T-cell (primary cell): Measurements from ENCODE around the gene PKIG. TPM values are rescaled to one million over a fixed set of nuclear protein-coding genes. Genes with fewer than 3 reads are reported as not detected.

Source experiments
- ATAC-seq, 4 experiments: fragments of 200-7000 bp in 3 of 4; fragments of 150-1000 bp in 1 of 4; cut with Tn5 transposase; replicated peaks in 1 of 4; 1 replicate in 3 of 4; 2 replicates in 1 of 4; pipeline ENCODE4 v1.10.0; 2021; ENCODE audit warnings: moderate library complexity in 3 of 4, mild to moderate bottlenecking in 2 of 4, moderate number of reproducible peaks in 1 of 4
- CTCF ChIA-PET, 2 donors: fragments of 300-600 bp; sonication (Branson Sonifier 250); formaldehyde crosslinking; loops; one replicate each; lab custom pipeline; 2022; ENCODE audit warnings: antibody characterized with exemption in 2 of 2; lab: Charles Lee
- POLR2A ChIA-PET, 2 donors: fragments of 300-600 bp; sonication (Branson Sonifier 250); formaldehyde crosslinking; loops; one replicate each; lab custom pipeline; 2022; ENCODE audit warnings: antibody characterized with exemption in 2 of 2; lab: Charles Lee
- DNase-seq, 35 experiments: peaks; one replicate each; pipeline versions ENCODE4 v3.0.0 to v3.0.0-alpha.2; 2013 to 2023
- H3K27ac ChIP-seq: one replicate; pipeline ENCODE4 v1.5.1; 2013; ENCODE audit warnings: low read length
- H3K27me3 ChIP-seq, 2 experiments: replicated peaks in 1 of 2; 1 replicate in 1 of 2; 2 replicates in 1 of 2; pipeline versions ENCODE4 v1.6.1 to v1.7.0; 2013; ENCODE audit warnings: low read length in 1 of 2, mixed read lengths in 1 of 2; ENCODE audit not compliant: control insufficient read depth in 2 of 2, insufficient read depth in 2 of 2; ENCODE audit errors: extremely low read depth in 1 of 2
- H3K36me3 ChIP-seq, 2 donors: 1 replicate in 1 of 2; 2 replicates in 1 of 2; pipeline versions ENCODE4 v1.6.1 to v1.7.0; 2013; ENCODE audit warnings: low read length in 1 of 2; ENCODE audit not compliant: control insufficient read depth in 2 of 2, insufficient read depth in 1 of 2; ENCODE audit errors: extremely low read depth in 1 of 2
- H3K4me1 ChIP-seq, 2 experiments: 1 replicate in 1 of 2; 2 replicates in 1 of 2; pipeline versions ENCODE4 v1.6.1 to v1.7.0; 2013; ENCODE audit warnings: low read length in 2 of 2, mixed read lengths in 1 of 2; ENCODE audit not compliant: insufficient read depth in 2 of 2, control insufficient read depth in 1 of 2; ENCODE audit errors: extremely low read depth in 1 of 2
- H3K4me3 ChIP-seq, 2 donors: 1 replicate in 1 of 2; 2 replicates in 1 of 2; pipeline versions ENCODE4 v1.5.1 to v1.7.0; 2013; ENCODE audit warnings: mild to moderate bottlenecking in 2 of 2, low read length in 1 of 2, moderate library complexity in 1 of 2; ENCODE audit not compliant: control insufficient read depth in 1 of 2; ENCODE audit errors: extremely low read depth in 1 of 2
- H3K9me3 ChIP-seq: 2 replicates; pipeline ENCODE4 v1.7.0; 2013
- H3K27ac Mint-ChIP-seq, 2 donors: one replicate each; pipeline ENCODE4 v1.8.0; 2020 to 2021; ENCODE audit warnings: mild to moderate bottlenecking in 2 of 2, mixed read lengths in 2 of 2
- H3K27me3 Mint-ChIP-seq, 2 donors: one replicate each; pipeline ENCODE4 v1.8.0; 2021 to 2022; ENCODE audit warnings: mixed read lengths in 2 of 2
- H3K36me3 Mint-ChIP-seq: one replicate; pipeline ENCODE4 v1.8.0; 2021; ENCODE audit warnings: mixed read lengths
- H3K4me1 Mint-ChIP-seq, 3 donors: one replicate each; pipeline ENCODE4 v1.8.0; 2020 to 2022; ENCODE audit warnings: mixed read lengths in 3 of 3, mild to moderate bottlenecking in 1 of 3
- H3K4me3 Mint-ChIP-seq, 3 donors: one replicate each; pipeline ENCODE4 v1.8.0; 2020 to 2022; ENCODE audit warnings: mild to moderate bottlenecking in 3 of 3, mixed read lengths in 3 of 3, moderate library complexity in 3 of 3
- H3K9me3 Mint-ChIP-seq, 3 donors: one replicate each; pipeline ENCODE4 v1.8.0; 2020 to 2022; ENCODE audit warnings: mixed read lengths in 3 of 3
- WGBS: methylation state at CpG from one replicate; pipeline ENCODE4 v1.1.5; 2013; ENCODE audit warnings: missing lambda C conversion rate; ENCODE audit not compliant: insufficient coverage; 5-methylcytosine and 5-hydroxymethylcytosine counted together
- total RNA-seq, 35 experiments: library from RNA in 6 of 35; stranded (reverse) in 6 of 35; fragments of 120-200 nt in 1 of 35; gene quantifications; one replicate each; pipeline versions ENCODE4 v1.2.1 to v1.2.4 and lab custom pipeline; 2013 to 2026

The PKIG gene
- total RNA-seq (1 to 10 TPM; 2.1 to 7.7 (median 4.7) TPM), total RNA-seq (lab: John Stamatoyannopoulos, UW) (0.81 to 10.1 (median 1.9) reads per million in 29 experiments)
- 3.6 TPM for total RNA-seq (2013)

- H3K4me1 Mint-ChIP-seq, result peaks cover 0 to 13% (median 0%) of the 10 kb centered on the region in 3 donors
- no peak within 1 kb of the TSS for H3K4me3 ChIP-seq
- H3K36me3 ChIP-seq, result no peaks in the 10 kb centered on the region
- H3K27ac Mint-ChIP-seq, result no peak within 1 kb of the TSS
- no peak for ATAC-seq
- H3K4me1 ChIP-seq, result peaks cover 0 to 2% of the 10 kb centered on the region in 2 experiments
- no peaks in the 10 kb centered on the region for H3K9me3 ChIP-seq
- WGBS, result 70% methylated on average over 3 of the region's 6 CpGs
- H3K4me3 Mint-ChIP-seq, result peak within 1 kb of the TSS in 1 of 3 donors; percentile 35
- ChIA-PET CTCF (interaction anchor here in 1 of 2 donors (1.0 kb wide), 1 partner anchor 27 kb away, joined by 3 read pairs; no protein-coding TSS in a partner anchor), POLR2A (no interaction called here)
- no peak within 1 kb of the TSS for H3K27ac ChIP-seq
- H3K36me3 Mint-ChIP-seq, result no peaks in the 10 kb centered on the region
- DNase-seq, result no peak
- H3K27me3 Mint-ChIP-seq, result no peaks in the 10 kb centered on the region
- no peaks in the 10 kb centered on the region for H3K27me3 ChIP-seq
- no peaks in the 10 kb centered on the region for H3K9me3 Mint-ChIP-seq
Observed at GRCh38 chr20:44582311-44583025, at the start of gene PKIG. PKIG (plus strand) TSS chr20:44582579; CDS start chr20:44614557, 31,978 bp downstream.

GRCh38 chr20:44532981-44533331 is 49.4 kb upstream of the PKIG start:
- no peaks in the 10 kb centered on the region for H3K36me3 Mint-ChIP-seq
- no peaks in the 10 kb centered on the region for H3K27me3 Mint-ChIP-seq
- Histone ChIP-seq H3K27ac (no peak overlapping the region), H3K9me3 (no peaks in the 10 kb centered on the region), H3K4me3 (no peak overlapping the region), H3K27me3 (peaks cover 0 to 16% of the 10 kb centered on the region in 2 experiments), H3K36me3 (no peaks in the 10 kb centered on the region), H3K4me1 (peaks cover 6 to 17% of the 10 kb centered on the region in 2 experiments)
- CTCF ChIA-PET, result no interaction called here
- H3K9me3 Mint-ChIP-seq, result no peaks in the 10 kb centered on the region
- no peak overlapping the region for H3K27ac Mint-ChIP-seq
- peaks cover 0 to 9% (median 7%) of the 10 kb centered on the region in 3 donors for H3K4me1 Mint-ChIP-seq
- peak; percentile 45 to 67 (median 55) for ATAC-seq
- DNase-seq, result peak in 5 of 35 experiments; percentile 4 to 48 (median 23)
- POLR2A ChIA-PET, result interaction anchor here in 1 of 2 donors (0.7 kb wide), 1 partner anchor 12 kb away, joined by 3 read pairs; no protein-coding TSS in a partner anchor
- whole genome bisulfite sequencing, result no CpG with 5 or more reads among the region's 2 CpGs
- no peak overlapping the region for H3K4me3 Mint-ChIP-seq

GRCh38 chr20:44533928-44534327 is 48.5 kb upstream of the PKIG start:
- Histone ChIP-seq H3K27ac (no peak overlapping the region), H3K9me3 (no peaks in the 10 kb centered on the region), H3K4me1 (peaks cover 6 to 17% of the 10 kb centered on the region in 2 experiments), H3K4me3 (no peak overlapping the region), H3K36me3 (no peaks in the 10 kb centered on the region), H3K27me3 (peaks cover 0 to 12% of the 10 kb centered on the region in 2 experiments)
- H3K27me3 Mint-ChIP-seq, result no peaks in the 10 kb centered on the region
- DNase-seq (peak in 1 of 35 experiments; percentile 25), ATAC-seq (no peak)
- CTCF ChIA-PET, result interaction anchor here in 1 of 2 donors (0.7 kb wide), 1 partner anchor 26 kb away, joined by 4 read pairs; no protein-coding TSS in a partner anchor
- 50% methylated on average over 3 of the region's 4 CpGs for WGBS
- POLR2A ChIA-PET, result interaction anchor here in 1 of 2 donors (0.6 kb wide), 1 partner anchor 10 kb away, joined by 10 read pairs; no protein-coding TSS in a partner anchor
- H3K9me3 Mint-ChIP-seq, result no peaks in the 10 kb centered on the region
- H3K4me1 Mint-ChIP-seq, result peaks cover 0 to 9% (median 7%) of the 10 kb centered on the region in 3 donors
- no peaks in the 10 kb centered on the region for H3K36me3 Mint-ChIP-seq
- H3K4me3 Mint-ChIP-seq, result no peak overlapping the region
- H3K27ac Mint-ChIP-seq, result no peak overlapping the region

- H3K27me3 Mint-ChIP-seq, result peaks cover 0 to 2% of the 10 kb centered on the region in 2 donors
- peaks cover 6 to 14% of the 10 kb centered on the region in 2 experiments for H3K4me1 ChIP-seq
- no peak overlapping the region for H3K4me3 Mint-ChIP-seq
- H3K9me3 Mint-ChIP-seq, result no peaks in the 10 kb centered on the region
- H3K36me3 ChIP-seq, result no peaks in the 10 kb centered on the region
- DNase-seq, result no peak
- H3K4me3 ChIP-seq, result no peak overlapping the region
- no peaks in the 10 kb centered on the region for H3K9me3 ChIP-seq
- H3K27ac Mint-ChIP-seq, result peak overlapping the region in 1 of 2 donors; percentile 1
- CTCF ChIA-PET, result no interaction called here
- no peaks in the 10 kb centered on the region for H3K36me3 Mint-ChIP-seq
- POLR2A ChIA-PET, result no interaction called here
- no peak for ATAC-seq
- 100% methylated on average over 2 of the region's 3 CpGs for WGBS
- peaks cover 0 to 7% of the 10 kb centered on the region in 2 experiments for H3K27me3 ChIP-seq
- H3K4me1 Mint-ChIP-seq, result peaks cover 0 to 6% (median 4%) of the 10 kb centered on the region in 3 donors
- H3K27ac ChIP-seq, result no peak overlapping the region
Observed at GRCh38 chr20:44536175-44536574, 46.2 kb upstream of the PKIG start.

GRCh38 chr20:44537993-44538392 is 44.4 kb upstream of the PKIG start:
- Histone ChIP-seq H3K27me3 (peaks cover 0 to 3% of the 10 kb centered on the region in 2 experiments), H3K4me1 (peaks cover 0 to 3% of the 10 kb centered on the region in 2 experiments), H3K4me3 (no peak overlapping the region), H3K9me3 (no peaks in the 10 kb centered on the region), H3K27ac (no peak overlapping the region), H3K36me3 (no peaks in the 10 kb centered on the region)
- Mint-ChIP-seq H3K27ac (no peak overlapping the region), H3K9me3 (no peaks in the 10 kb centered on the region), H3K27me3 (peaks cover 0 to 2% of the 10 kb centered on the region in 2 donors), H3K36me3 (no peaks in the 10 kb centered on the region), H3K4me3 (no peak overlapping the region), H3K4me1 (peaks cover 0 to 2% (median 0%) of the 10 kb centered on the region in 3 donors)
- ChIA-PET POLR2A (no interaction called here), CTCF (interaction anchor here (0.7 to 0.9 kb wide), 2 partner anchors 26 to 459 kb away, joined by 3 read pairs; no protein-coding TSS in a partner anchor)
- WGBS, result no CpG with 5 or more reads among the region's 1 CpG
- ATAC-seq, result no peak
- DNase-seq, result no peak

GRCh38 chr20:44540834-44541233 is 41.5 kb upstream of the PKIG start:
- no peak for ATAC-seq
- Mint-ChIP-seq H3K27me3 (peaks cover 0 to 2% of the 10 kb centered on the region in 2 donors), H3K9me3 (no peaks in the 10 kb centered on the region), H3K4me1 (peaks cover 0 to 2% (median 0%) of the 10 kb centered on the region in 3 donors), H3K4me3 (no peak overlapping the region), H3K36me3 (no peaks in the 10 kb centered on the region), H3K27ac (no peak overlapping the region)
- no peak overlapping the region for H3K27ac ChIP-seq
- peaks cover 0 to 3% of the 10 kb centered on the region in 2 experiments for H3K27me3 ChIP-seq
- no peaks in the 10 kb centered on the region for H3K4me1 ChIP-seq
- H3K9me3 ChIP-seq, result no peaks in the 10 kb centered on the region
- no peak for DNase-seq
- CTCF ChIA-PET, result interaction anchor here (0.6 to 0.9 kb wide), 2 partner anchors 26 to 69 kb away, joined by 4 to 5 read pairs; no protein-coding TSS in a partner anchor
- POLR2A ChIA-PET, result interaction anchor here (0.7 kb wide), 2 partner anchors 26 to 45 kb away, joined by 3 to 4 read pairs; no protein-coding TSS in a partner anchor
- 85% methylated on average over 3 of the region's 6 CpGs for WGBS
- H3K36me3 ChIP-seq, result no peaks in the 10 kb centered on the region
- no peak overlapping the region for H3K4me3 ChIP-seq
